SK-N-SH (cell line): Measurements from ENCODE around the gene ZBTB47. TPM values are rescaled to one million over a fixed set of nuclear protein-coding genes. Genes with fewer than 3 reads are reported as not detected.

Source experiments
- CTCF ChIA-PET: fragments of 300-600, 350-600 bp; formaldehyde crosslinking; extraction: SDS; loops from one replicate; lab custom pipeline; 2021; lab: Yijun Ruan, JAX
- POLR2A ChIA-PET: fragments of 350-600 bp; sonication (Branson Sonifier 250); formaldehyde crosslinking; extraction: SDS; loops from one replicate; lab custom pipeline; 2020; ENCODE audit warnings: antibody characterized with exemption, inconsistent platforms; lab: Yijun Ruan, JAX
- DNase-seq: peaks from one replicate; pipeline ENCODE4 v3.0.0; 2012
- H2AFZ ChIP-seq: fragments of 200-600 bp; sonication (generic); 2 replicates; pipeline ENCODE4 v1.8.1; 2016; ENCODE audit warnings: antibody characterized with exemption, mild to moderate bottlenecking, low read depth
- H3F3A ChIP-seq: fragments of 200-600 bp; sonication (generic); replicated peaks from 2 replicates; pipeline ENCODE3; 2016; ENCODE audit warnings: antibody characterized with exemption, mild to moderate bottlenecking; ENCODE audit not compliant: insufficient read depth
- H3K27ac ChIP-seq, 2 experiments: fragments of 200-500 bp in 1 of 2; fragments of 200-600 bp in 1 of 2; sonication (Bioruptor generic) in 1 of 2; sonication (generic), shearing (Covaris generic) in 1 of 2; 2 replicates each; pipeline versions ENCODE4 v1.5.1 to v1.6.1; 2014 to 2016; ENCODE audit warnings: low read depth in 2 of 2, inconsistent platforms in 1 of 2, low read length in 1 of 2, mild to moderate bottlenecking in 1 of 2, mixed read lengths in 1 of 2
- H3K27me3 ChIP-seq: fragments of 200-600 bp; sonication (generic), shearing (Covaris generic); 2 replicates; pipeline ENCODE4 v1.6.1; 2016; ENCODE audit warnings: mixed run types; ENCODE audit not compliant: insufficient read depth
- H3K36me3 ChIP-seq, 2 experiments: fragments of 200-500 bp in 1 of 2; fragments of 200-600 bp in 1 of 2; sonication (Bioruptor generic) in 1 of 2; sonication (generic) in 1 of 2; replicated peaks in 1 of 2; 2 replicates each; pipeline versions ENCODE3 to v1.5.1; 2014 to 2016; ENCODE audit warnings: low read length in 1 of 2, mild to moderate bottlenecking in 1 of 2; ENCODE audit not compliant: insufficient read depth in 2 of 2, control insufficient read depth in 1 of 2
- H3K4me1 ChIP-seq, 2 experiments: fragments of 200-500 bp in 1 of 2; fragments of 200-600 bp in 1 of 2; sonication (Bioruptor generic) in 1 of 2; sonication (generic), shearing (Covaris generic) in 1 of 2; 2 replicates each; pipeline versions ENCODE4 v1.5.1 to v1.6.1; 2014 to 2016; ENCODE audit warnings: low read depth in 1 of 2, low read length in 1 of 2, mixed run types in 1 of 2; ENCODE audit not compliant: insufficient read depth in 2 of 2, control insufficient read depth in 1 of 2
- H3K4me2 ChIP-seq: fragments of 200-600 bp; sonication (generic), shearing (Covaris generic); 2 replicates; pipeline ENCODE4 v1.6.1; 2017; ENCODE audit warnings: mixed run types
- H3K4me3 ChIP-seq, 2 experiments: fragments of 200-500 bp in 1 of 2; fragments of 200-600 bp in 1 of 2; sonication (Bioruptor generic) in 1 of 2; sonication (generic), shearing (Covaris generic) in 1 of 2; 2 replicates each; pipeline versions ENCODE4 v1.5.1 to v1.8.1; 2014 to 2016; ENCODE audit warnings: low read depth in 2 of 2, inconsistent platforms in 1 of 2, low read length in 1 of 2, mild to moderate bottlenecking in 1 of 2, mixed read lengths in 1 of 2, moderate library complexity in 1 of 2
- H3K79me2 ChIP-seq: fragments of 200-600 bp; sonication (generic); 2 replicates; pipeline ENCODE4 v1.8.1; 2017; ENCODE audit warnings: mild to moderate bottlenecking; ENCODE audit not compliant: insufficient read depth
- H3K9ac ChIP-seq: fragments of 200-600 bp; sonication (generic); 2 replicates; pipeline ENCODE4 v1.6.1; 2017; ENCODE audit warnings: mixed run types
- H3K9me2 ChIP-seq: fragments of 200-600 bp; sonication (generic); 2 replicates; pipeline ENCODE4 v1.6.1; 2017; ENCODE audit warnings: mixed run types
- H3K9me3 ChIP-seq: fragments of 200-600 bp; sonication (generic); 2 replicates; pipeline ENCODE4 v1.6.1; 2017; ENCODE audit warnings: mixed run types, mild to moderate bottlenecking, moderate library complexity
- H4K20me1 ChIP-seq: fragments of 200-600 bp; sonication (generic); 2 replicates; pipeline ENCODE4 v1.6.1; 2017; ENCODE audit warnings: mild to moderate bottlenecking, mixed run types; ENCODE audit not compliant: insufficient read depth
- CTCF ChIP-seq: fragments of 200-600 bp; sonication (generic); IDR thresholded peaks from 2 replicates; pipeline ENCODE4 v1.6.1; 2017; ENCODE audit warnings: antibody characterized with exemption, mild to moderate bottlenecking, moderate library complexity
- ELF1 ChIP-seq: IDR thresholded peaks from 2 replicates; pipeline ENCODE4 v1.4.0; 2012
- EP300 ChIP-seq, 2 experiments: IDR thresholded peaks; 2 replicates each; pipeline versions ENCODE4 v1.4.0 to v1.6.1; 2012; ENCODE audit warnings: borderline replicate concordance in 1 of 2, low read depth in 1 of 2, low read length in 1 of 2
- EZH2phosphoT487 ChIP-seq: fragments of 200-600 bp; sonication (generic); IDR thresholded peaks from 2 replicates; pipeline ENCODE4 v1.6.1; 2017; ENCODE audit warnings: low read depth, mixed run types, mild to moderate bottlenecking, antibody characterized with exemption, moderate library complexity, borderline replicate concordance
- GABPA ChIP-seq: IDR thresholded peaks from 2 replicates; pipeline ENCODE4 v1.4.0; 2012; ENCODE audit warnings: low read depth, mild to moderate bottlenecking
- IRF3 ChIP-seq: fragments of 150-350 bp; IDR thresholded peaks from 2 replicates; pipeline ENCODE4 v1.6.1; 2016; ENCODE audit warnings: mild to moderate bottlenecking, low read depth, low read length
- JUND ChIP-seq: IDR thresholded peaks from 2 replicates; pipeline ENCODE4 v1.4.0; 2012
- NRF1 ChIP-seq: IDR thresholded peaks from 2 replicates; pipeline ENCODE4 v1.6.1; 2012; ENCODE audit warnings: low read depth, mild to moderate bottlenecking, low read length
- PBX3 ChIP-seq: IDR thresholded peaks from 2 replicates; pipeline ENCODE4; 2012
- POLR2AphosphoS5 ChIP-seq: IDR thresholded peaks from 2 replicates; pipeline ENCODE4 v1.6.1; 2012; ENCODE audit warnings: low read depth, low read length
- RCOR1 ChIP-seq: fragments of 150-350 bp; IDR thresholded peaks from 2 replicates; pipeline ENCODE4 v1.6.1; 2017; ENCODE audit warnings: antibody characterized with exemption, low read length
- RFX5 ChIP-seq: IDR thresholded peaks from 2 replicates; pipeline ENCODE4 v1.6.1; 2012; ENCODE audit warnings: mild to moderate bottlenecking, improper control_type of control experiment, low read length
- SIN3A ChIP-seq: IDR thresholded peaks from 2 replicates; pipeline ENCODE4 v1.6.1; 2012; ENCODE audit warnings: low read depth, mild to moderate bottlenecking, low read length, moderate library complexity, borderline replicate concordance
- SMC3 ChIP-seq: IDR thresholded peaks from 2 replicates; pipeline ENCODE4 v1.6.1; 2012; ENCODE audit warnings: low read depth, low read length, improper control_type of control experiment
- YY1 ChIP-seq: IDR thresholded peaks from 2 replicates; pipeline ENCODE4 v1.4.0; 2012; ENCODE audit warnings: low read depth, mild to moderate bottlenecking
- ZBTB33 ChIP-seq: IDR thresholded peaks from 2 replicates; pipeline ENCODE4 v1.4.0; 2012; ENCODE audit warnings: low read depth, borderline replicate concordance
- WGBS: methylation state at CpG from one replicate; pipeline ENCODE4 v1.1.6; 2017; ENCODE audit warnings: low lambda C conversion rate; 5-methylcytosine and 5-hydroxymethylcytosine counted together
- polyA plus RNA-seq, 3 experiments: library from polyadenylated mRNA; depleted of rRNA; stranded (reverse); fragments of >200 nt; gene quantifications; 2 replicates each; pipeline ENCODE4 v1.2.3, GENCODE V29; 2012
- TF ChIP-seq, protein P1 (sequence below): fragments of 150-350 bp; IDR thresholded peaks from 2 replicates; pipeline ENCODE4 v1.6.1; 2017; ENCODE audit warnings: antibody characterized with exemption, low read length, low read depth, borderline replicate concordance
- TF ChIP-seq, protein P2 (sequence below): IDR thresholded peaks from 2 replicates; pipeline ENCODE4 v1.6.1; 2012; ENCODE audit warnings: mild to moderate bottlenecking, low read depth, low read length, moderate library complexity

ZBTB47 gene
- polyA plus RNA-seq, 1 of the 3 experiments (the other 2 are of a cell fraction) = 9.9 TPM

- TF ChIP-seq IRF3 (no peak), SIN3A (no peak)
- TF ChIP-seq, protein P1, sequence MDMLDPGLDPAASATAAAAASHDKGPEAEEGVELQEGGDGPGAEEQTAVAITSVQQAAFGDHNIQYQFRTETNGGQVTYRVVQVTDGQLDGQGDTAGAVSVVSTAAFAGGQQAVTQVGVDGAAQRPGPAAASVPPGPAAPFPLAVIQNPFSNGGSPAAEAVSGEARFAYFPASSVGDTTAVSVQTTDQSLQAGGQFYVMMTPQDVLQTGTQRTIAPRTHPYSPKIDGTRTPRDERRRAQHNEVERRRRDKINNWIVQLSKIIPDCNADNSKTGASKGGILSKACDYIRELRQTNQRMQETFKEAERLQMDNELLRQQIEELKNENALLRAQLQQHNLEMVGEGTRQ = no peak
These were observed 14.9 kb downstream of the ZBTB47 start (continued) for GRCh38 chr3:42668413-42668760.

GRCh38 chr3:42668793-42669217 lies 15.3 kb downstream of the ZBTB47 start:
- no peaks in the 10 kb centered on the region for H4K20me1 ChIP-seq
- no peaks in the 10 kb centered on the region for H3K9me3 ChIP-seq
- ChIA-PET POLR2A (no interaction called here), CTCF (interaction anchor here (1.0 kb wide), 1 partner anchor 120 kb away, joined by 3 read pairs; no protein-coding TSS in a partner anchor)
- H3K27me3 ChIP-seq = no peaks in the 10 kb centered on the region
- H3F3A ChIP-seq = no peaks in the 10 kb centered on the region
- H2AFZ ChIP-seq = no peak overlapping the region
- no peak for DNase-seq
- no peaks in the 10 kb centered on the region for H3K79me2 ChIP-seq
- H3K9me2 ChIP-seq = no peaks in the 10 kb centered on the region
- no peak overlapping the region for H3K4me2 ChIP-seq
- 80% methylated on average over 4 of the region's 4 CpGs for WGBS
- no peak overlapping the region for H3K27ac ChIP-seq
- no peak overlapping the region for H3K4me3 ChIP-seq
- H3K9ac ChIP-seq = no peak overlapping the region
- H3K36me3 ChIP-seq = no peaks in the 10 kb centered on the region
- H3K4me1 ChIP-seq = peaks cover 0 to 14% of the 10 kb centered on the region in 2 experiments; a peak in 1 of 4 replicates
- TF ChIP-seq SMC3 (no peak), PBX3 (no peak), EZH2phosphoT487 (no peak), NRF1 (no peak), GABPA (no peak), YY1 (no peak), CTCF (no peak), ELF1 (no peak), EP300 (IDR thresholded peaks at IDR 0.05; ENCODE audit: borderline replicate concordance in 1 of 2, low read depth in 1 of 2, low read length in 1 of 2) (no peak), POLR2AphosphoS5 (no peak), JUND (no peak), ZBTB33 (no peak), IRF3 (no peak), RFX5 (no peak), RCOR1 (no peak)
- TF ChIP-seq, protein P1 = no peak
- TF ChIP-seq, protein P2, sequence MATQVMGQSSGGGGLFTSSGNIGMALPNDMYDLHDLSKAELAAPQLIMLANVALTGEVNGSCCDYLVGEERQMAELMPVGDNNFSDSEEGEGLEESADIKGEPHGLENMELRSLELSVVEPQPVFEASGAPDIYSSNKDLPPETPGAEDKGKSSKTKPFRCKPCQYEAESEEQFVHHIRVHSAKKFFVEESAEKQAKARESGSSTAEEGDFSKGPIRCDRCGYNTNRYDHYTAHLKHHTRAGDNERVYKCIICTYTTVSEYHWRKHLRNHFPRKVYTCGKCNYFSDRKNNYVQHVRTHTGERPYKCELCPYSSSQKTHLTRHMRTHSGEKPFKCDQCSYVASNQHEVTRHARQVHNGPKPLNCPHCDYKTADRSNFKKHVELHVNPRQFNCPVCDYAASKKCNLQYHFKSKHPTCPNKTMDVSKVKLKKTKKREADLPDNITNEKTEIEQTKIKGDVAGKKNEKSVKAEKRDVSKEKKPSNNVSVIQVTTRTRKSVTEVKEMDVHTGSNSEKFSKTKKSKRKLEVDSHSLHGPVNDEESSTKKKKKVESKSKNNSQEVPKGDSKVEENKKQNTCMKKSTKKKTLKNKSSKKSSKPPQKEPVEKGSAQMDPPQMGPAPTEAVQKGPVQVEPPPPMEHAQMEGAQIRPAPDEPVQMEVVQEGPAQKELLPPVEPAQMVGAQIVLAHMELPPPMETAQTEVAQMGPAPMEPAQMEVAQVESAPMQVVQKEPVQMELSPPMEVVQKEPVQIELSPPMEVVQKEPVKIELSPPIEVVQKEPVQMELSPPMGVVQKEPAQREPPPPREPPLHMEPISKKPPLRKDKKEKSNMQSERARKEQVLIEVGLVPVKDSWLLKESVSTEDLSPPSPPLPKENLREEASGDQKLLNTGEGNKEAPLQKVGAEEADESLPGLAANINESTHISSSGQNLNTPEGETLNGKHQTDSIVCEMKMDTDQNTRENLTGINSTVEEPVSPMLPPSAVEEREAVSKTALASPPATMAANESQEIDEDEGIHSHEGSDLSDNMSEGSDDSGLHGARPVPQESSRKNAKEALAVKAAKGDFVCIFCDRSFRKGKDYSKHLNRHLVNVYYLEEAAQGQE = no peak
